Measurements from ENCODE around the gene CSH2.
"Not testable (repeated sequence)": the region's sequence is repeated elsewhere in the genome, so short reads cannot be mapped to it uniquely, and the experiment has no call there.

The CSH2 gene

GRCh38 chr17:63896524-63897354 is 23.3 kb upstream of the CSH2 start, which contains the start of gene CSH1:
Gene CSH1 (minus strand): TSS chr17:63896574. CDS start chr17:63896511, 63 bp downstream.
- not testable (repeated sequence) for DNase-seq (ENCODE audit: low read depth in 2 of 2, low spot score in 1 of 2)

DNA sequence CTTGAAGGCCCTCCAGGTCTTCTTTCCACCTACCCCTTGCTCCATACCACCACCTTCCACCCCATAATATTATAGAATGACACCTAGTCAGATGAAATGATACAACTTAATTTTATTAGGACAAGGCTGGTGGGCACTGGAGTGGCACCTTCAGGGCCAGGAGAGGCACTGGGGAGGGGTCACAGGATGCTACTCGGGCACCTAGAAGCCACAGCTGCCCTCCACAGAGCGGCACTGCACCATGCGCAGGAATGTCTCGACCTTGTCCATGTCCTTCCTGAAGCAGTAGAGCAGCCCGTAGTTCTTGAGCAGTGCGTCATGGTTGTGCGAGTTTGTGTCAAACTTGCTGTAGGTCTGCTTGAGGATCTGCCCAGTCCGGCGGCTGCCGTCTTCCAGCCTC is 21.3 kb upstream of the CSH2 start:
- not testable (repeated sequence) for DNase-seq (ENCODE audit: low read depth in 2 of 2, low spot score in 1 of 2)

- not testable (repeated sequence) for DNase-seq (ENCODE audit: low read depth in 2 of 2, low spot score in 1 of 2)
Observed at GRCh38 chr17:63894021-63894420, 20.5 kb upstream of the CSH2 start.

GRCh38 chr17:63892316-63893037 is 19.0 kb upstream of the CSH2 start:
- DNase-seq (ENCODE audit: low read depth in 2 of 2, low spot score in 1 of 2), result not testable (repeated sequence)

- not testable (repeated sequence) for DNase-seq (ENCODE audit: low read depth in 2 of 2, low spot score in 1 of 2)
Observed at GRCh38 chr17:63889026-63889848, 15.8 kb upstream of the CSH2 start.

- not testable (repeated sequence) for DNase-seq (ENCODE audit: low read depth in 2 of 2, low spot score in 1 of 2)
Observed at GRCh38 chr17:63885119-63885518, 11.6 kb upstream of the CSH2 start.

- DNase-seq (ENCODE audit: low read depth in 2 of 2, low spot score in 1 of 2), result not testable (repeated sequence)
Observed at GRCh38 chr17:63882626-63883126, 9.2 kb upstream of the CSH2 start.

GRCh38 chr17:63881935-63882601 is 8.6 kb upstream of the CSH2 start, which contains the start of gene GH2:
Gene GH2 (minus strand): TSS chr17:63881944. CDS start chr17:63881801, 143 bp downstream.
- peak; percentile 28 to 37 for DNase-seq (ENCODE audit: low read depth in 2 of 2, low spot score in 1 of 2)

DNA sequence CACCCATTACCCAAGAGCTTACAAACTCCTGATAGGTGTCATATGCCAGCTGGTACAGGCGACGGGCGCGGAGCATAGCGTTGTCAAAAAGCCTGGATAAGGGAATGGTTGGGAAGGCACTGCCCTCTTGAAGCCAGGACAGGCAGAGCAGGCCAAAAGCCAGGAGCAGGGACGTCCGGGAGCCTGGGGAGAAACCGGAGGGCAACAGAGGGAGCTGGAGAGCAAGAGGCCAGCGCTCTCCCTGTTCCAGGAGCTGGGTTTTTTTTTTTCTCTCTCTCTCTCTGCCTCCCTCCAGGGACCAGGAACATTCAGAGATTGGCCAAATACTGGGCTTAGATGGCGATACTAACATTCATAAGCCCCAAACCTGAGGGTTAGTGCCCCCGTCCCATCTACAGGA is 7.9 kb upstream of the CSH2 start:
- DNase-seq (ENCODE audit: low read depth in 2 of 2, low spot score in 1 of 2), result not testable (repeated sequence)

DNA sequence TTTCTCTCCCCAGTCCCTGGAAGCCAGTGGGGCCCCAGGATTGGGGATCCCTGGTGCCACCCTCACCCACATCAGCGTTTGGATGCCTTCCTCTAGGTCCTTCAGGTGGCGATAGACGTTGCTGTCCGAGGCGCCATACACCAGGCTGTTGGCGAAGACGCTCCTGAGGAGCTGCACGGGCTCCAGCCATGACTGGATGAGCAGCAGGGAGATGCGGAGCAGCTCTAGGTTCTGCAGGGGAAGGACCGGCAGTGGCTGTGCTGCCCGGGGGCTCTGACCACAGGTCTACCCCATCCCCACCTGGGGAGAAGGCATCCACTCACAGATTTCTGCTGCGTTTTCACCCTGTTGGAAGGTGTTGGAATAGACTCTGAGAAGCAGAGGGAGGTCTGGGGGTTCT is 7.2 kb upstream of the CSH2 start:
- DNase-seq (ENCODE audit: low read depth in 2 of 2, low spot score in 1 of 2), result no peak

- not testable (repeated sequence) for DNase-seq (ENCODE audit: low read depth in 2 of 2, low spot score in 1 of 2)
Observed at GRCh38 chr17:63878413-63878812, 4.9 kb upstream of the CSH2 start.

- not testable (repeated sequence) for DNase-seq (ENCODE audit: low read depth in 2 of 2, low spot score in 1 of 2)
Observed at GRCh38 chr17:63874693-63875092, 1.2 kb upstream of the CSH2 start.

GRCh38 chr17:63874061-63874626 is 667 bp upstream of the CSH2 start:
- not testable (repeated sequence) for DNase-seq (ENCODE audit: low read depth in 2 of 2, low spot score in 1 of 2)

GRCh38 chr17:63871646-63872365 is 1.7 kb downstream of the CSH2 start:
- DNase-seq (ENCODE audit: low read depth in 2 of 2, low spot score in 1 of 2), result not testable (repeated sequence)

DNA sequence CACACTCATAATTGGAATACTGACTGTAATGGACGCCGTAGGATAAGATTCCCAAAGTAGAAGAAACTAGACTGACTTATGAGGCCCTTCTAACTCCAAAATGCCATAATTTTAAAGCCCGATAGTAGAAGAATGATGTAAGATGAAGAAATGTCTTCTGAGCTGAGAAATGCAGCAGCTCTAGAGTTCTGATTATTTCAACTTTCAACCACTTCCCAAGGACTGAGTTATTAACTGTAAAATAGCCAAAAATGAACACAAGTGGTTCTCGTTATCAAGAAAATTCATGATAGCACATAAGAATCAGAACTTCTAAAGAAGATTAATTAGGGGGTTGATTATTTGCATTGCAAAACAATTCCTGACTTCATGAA is 3.2 kb downstream of the CSH2 start:
- not testable (repeated sequence) for DNase-seq (ENCODE audit: low read depth in 2 of 2, low spot score in 1 of 2)

DNA sequence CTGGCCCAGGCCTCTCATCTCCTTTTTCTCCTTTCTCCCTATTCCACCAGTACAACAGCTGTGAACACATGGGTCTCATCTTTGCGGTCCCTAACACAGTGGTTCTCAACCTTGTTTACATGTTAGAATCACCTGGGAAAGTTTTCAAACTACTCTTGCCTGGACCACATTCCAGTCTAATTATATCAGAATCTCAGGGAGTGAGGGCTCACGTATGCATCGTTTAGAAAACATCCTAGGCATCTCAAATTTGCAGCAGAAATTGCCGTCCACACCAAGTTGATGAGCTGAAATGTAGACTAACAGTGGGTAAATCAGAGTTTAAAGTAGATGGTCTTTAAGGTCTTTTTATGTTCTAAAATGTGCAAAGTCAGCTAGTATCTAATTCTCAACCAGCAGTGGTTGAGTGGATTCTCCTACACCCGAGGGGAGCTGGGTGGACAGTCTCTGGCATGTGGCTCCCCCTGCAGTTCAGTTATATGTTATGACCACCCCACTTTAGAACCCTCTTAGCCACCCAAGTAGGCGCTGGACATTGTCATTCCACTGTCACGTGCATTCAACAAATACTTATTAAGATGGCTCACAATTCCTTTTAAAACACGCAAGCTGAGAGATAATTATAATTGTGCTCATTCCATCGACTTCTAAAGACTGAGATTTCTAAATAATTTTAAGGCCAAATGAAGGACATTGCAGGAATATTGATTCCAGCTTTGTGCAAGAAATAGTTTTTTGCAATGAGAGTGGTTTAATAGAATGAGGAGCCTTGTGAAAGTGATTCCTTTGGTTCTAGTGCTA is 3.8 kb downstream of the CSH2 start:
- not testable (repeated sequence) for DNase-seq (ENCODE audit: low read depth in 2 of 2, low spot score in 1 of 2)

- not testable (repeated sequence) for DNase-seq (ENCODE audit: low read depth in 2 of 2, low spot score in 1 of 2)
Observed at GRCh38 chr17:63866625-63867024, 6.9 kb downstream of the CSH2 start.

- DNase-seq (ENCODE audit: low read depth in 2 of 2, low spot score in 1 of 2), result no peak
Observed at GRCh38 chr17:63859257-63859656, 14.2 kb downstream of the CSH2 start.

DNA sequence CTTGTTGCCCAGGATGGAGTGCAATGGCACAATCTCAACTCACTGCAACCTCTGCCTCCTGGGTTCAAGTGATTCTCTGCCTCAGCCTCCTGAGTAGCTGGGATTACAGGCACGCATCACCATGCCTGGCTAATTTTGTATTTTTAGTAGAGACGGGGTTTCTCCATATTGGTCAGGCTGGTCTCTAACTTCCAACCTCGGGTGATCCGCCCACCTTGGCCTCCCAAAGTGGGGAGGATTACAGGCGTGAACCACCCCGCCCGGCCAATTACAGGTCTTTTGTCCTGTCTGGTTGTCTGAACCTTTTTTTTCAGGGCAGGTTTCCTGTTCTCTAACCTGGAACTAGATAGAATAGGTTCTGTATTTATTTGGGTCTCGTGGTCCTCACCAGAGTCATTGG is 17.1 kb downstream of the CSH2 start:
- not testable (repeated sequence) for DNase-seq (ENCODE audit: low read depth in 2 of 2, low spot score in 1 of 2)
